GM12878 (cell line): Measurements from ENCODE around the gene LCE2D. TPM values are rescaled to one million over a fixed set of nuclear protein-coding genes. Genes with fewer than 3 reads are reported as not detected.

ENCODE experiments used
- ATAC-seq: fragments of 200-7000 bp; cut with Tn5 transposase; 3 replicates; pipeline ENCODE4 v1.9.1; 2020; ENCODE audit warnings: mild to moderate bottlenecking, moderate library complexity
- BruUV-seq: library from RNA; stranded (reverse); fragments of 400-500 nt; replicated peaks from 2 replicates; lab custom pipeline; 2021; lab: Mats Ljungman, UMichigan
- CTCF ChIA-PET: fragments of 300-600 bp; sonication (Branson Sonifier 250); formaldehyde crosslinking; extraction: SDS; loops from one replicate; lab custom pipeline; 2021; ENCODE audit warnings: inconsistent platforms; lab: Yijun Ruan, JAX
- POLR2A ChIA-PET: fragments of 350-600 bp; formaldehyde crosslinking; extraction: SDS; loops from one replicate; lab custom pipeline; 2021; ENCODE audit warnings: inconsistent platforms; lab: Charles Lee
- RAD21 ChIA-PET: fragments of 300-600 bp; sonication (Branson Sonifier 250); formaldehyde crosslinking; loops from one replicate; lab custom pipeline; 2023; ENCODE audit warnings: antibody characterized with exemption; ENCODE audit not compliant: unreplicated experiment; lab: Charles Lee
- SMC1A ChIA-PET: fragments of 300-600 bp; sonication (Branson Sonifier 250); formaldehyde crosslinking; loops from one replicate; lab custom pipeline; 2023; ENCODE audit not compliant: unreplicated experiment, uncharacterized antibody; lab: Charles Lee
- DNase-seq: peaks from one replicate; pipeline ENCODE4 v3.0.0-alpha.2; 2011; ENCODE audit warnings: low read depth, low spot score
- FAIRE-seq: peaks from 3 replicates; lab custom pipeline; 2011; peaks lifted over from hg19 to GRCh38; lab: Jason Lieb, UNC
- H2AFZ ChIP-seq: 2 replicates; pipeline ENCODE4 v1.6.0; 2011; ENCODE audit warnings: low read depth, low read length, control low read depth; ENCODE audit not compliant: control insufficient read depth
- H3K27ac ChIP-seq: 2 replicates; pipeline ENCODE4 v1.5.1; 2011; ENCODE audit warnings: control low read depth; ENCODE audit not compliant: control insufficient read depth, insufficient read depth
- H3K27me3 ChIP-seq, 2 experiments: replicated peaks in 1 of 2; 2 replicates each; pipeline versions ENCODE4 v1.6.0 to v1.6.1; 2011; ENCODE audit warnings: low read length in 1 of 2; ENCODE audit not compliant: control insufficient read depth in 2 of 2, insufficient read depth in 2 of 2
- H3K36me3 ChIP-seq, 2 experiments: 2 replicates each; pipeline ENCODE4 v1.5.1; 2011; ENCODE audit warnings: low read length in 1 of 2; ENCODE audit not compliant: control insufficient read depth in 2 of 2, insufficient read depth in 2 of 2
- H3K4me1 ChIP-seq: 2 replicates; pipeline ENCODE4 v1.6.1; 2011; ENCODE audit warnings: mild to moderate bottlenecking, low read length, moderate library complexity, mixed read lengths; ENCODE audit not compliant: control insufficient read depth, insufficient read depth
- H3K4me2 ChIP-seq: 2 replicates; pipeline ENCODE4 v1.6.0; 2011; ENCODE audit warnings: control low read depth; ENCODE audit not compliant: control insufficient read depth, insufficient read depth
- H3K4me3 ChIP-seq: fragments of 200-600 bp; sonication (generic); 2 replicates; pipeline ENCODE4 v1.5.1; 2016
- H3K79me2 ChIP-seq: 2 replicates; pipeline ENCODE4 v1.6.0; 2011; ENCODE audit warnings: low read length; ENCODE audit not compliant: control insufficient read depth, insufficient read depth
- H3K9ac ChIP-seq: 2 replicates; pipeline ENCODE4 v1.8.0; 2011; ENCODE audit warnings: low read length, control low read depth, mixed read lengths; ENCODE audit not compliant: control insufficient read depth, insufficient read depth
- H3K9me3 ChIP-seq: replicated peaks from 3 replicates; pipeline ENCODE4 v1.5.1; 2011; ENCODE audit warnings: mild to moderate bottlenecking, low read length; ENCODE audit not compliant: control insufficient read depth, insufficient read depth
- H4K20me1 ChIP-seq: 2 replicates; pipeline ENCODE4 v1.6.0; 2011; ENCODE audit not compliant: control insufficient read depth, insufficient read depth
- BMI1 ChIP-seq: fragments of 450-650 bp; IDR thresholded peaks from 2 replicates; pipeline ENCODE4 v1.6.1; 2016; ENCODE audit warnings: mild to moderate bottlenecking, moderate library complexity, borderline replicate concordance
- CBX5 ChIP-seq: sonication (generic); IDR thresholded peaks from 2 replicates; pipeline ENCODE4 v1.6.1; 2016; ENCODE audit warnings: low read depth, moderate library complexity, mild to moderate bottlenecking, inconsistent platforms
- FOXM1 ChIP-seq: IDR thresholded peaks from 2 replicates; pipeline ENCODE4 v1.6.1; 2012; ENCODE audit warnings: low read depth, mild to moderate bottlenecking, inconsistent platforms, low read length, moderate library complexity
- JUNB ChIP-seq: IDR thresholded peaks from 2 replicates; pipeline ENCODE4 v1.6.1; 2016; ENCODE audit warnings: antibody characterized with exemption, mild to moderate bottlenecking
- JUND ChIP-seq: IDR thresholded peaks from 2 replicates; pipeline ENCODE4 v1.6.1; 2012; ENCODE audit warnings: low read depth, mild to moderate bottlenecking, low read length, improper control_type of control experiment, moderate library complexity
- KLF5 ChIP-seq: fragments of 450-650 bp; IDR thresholded peaks from 2 replicates; pipeline ENCODE4 v1.6.1; 2014; ENCODE audit warnings: mild to moderate bottlenecking; ENCODE audit not compliant: partially characterized antibody
- MTA2 ChIP-seq: fragments of 450-650 bp; IDR thresholded peaks from 2 replicates; pipeline ENCODE4 v1.6.1; 2016; ENCODE audit warnings: low read depth, mild to moderate bottlenecking, moderate library complexity
- RAD21 ChIP-seq: IDR thresholded peaks from 2 replicates; pipeline ENCODE4 v1.6.1; 2011; ENCODE audit warnings: mild to moderate bottlenecking, low read depth, low read length, moderate library complexity; ENCODE audit not compliant: insufficient read depth
- RCOR1 ChIP-seq: conservative IDR thresholded peaks from 2 replicates; pipeline ENCODE4 v1.6.1; 2012; ENCODE audit warnings: low read depth, low read length, improper control_type of control experiment
- STAT1 ChIP-seq: fragments of 450-650 bp; conservative IDR thresholded peaks from 2 replicates; pipeline ENCODE4 v1.6.1; 2014; ENCODE audit warnings: antibody characterized with exemption, mild to moderate bottlenecking
- TARDBP ChIP-seq: IDR thresholded peaks from 2 replicates; pipeline ENCODE4 v1.6.1; 2016; ENCODE audit warnings: borderline replicate concordance
- ZNF24 ChIP-seq: fragments of 450-650 bp; IDR thresholded peaks from 2 replicates; pipeline ENCODE4 v1.6.1; 2017; ENCODE audit warnings: antibody characterized with exemption, mild to moderate bottlenecking
- ZNF274 ChIP-seq: IDR thresholded peaks from one replicate; pipeline ENCODE4 v1.8.0; 2011; ENCODE audit not compliant: insufficient read length, insufficient read depth
- ZNF622 ChIP-seq: fragments of 450-650 bp; IDR thresholded peaks from 2 replicates; pipeline ENCODE4 v1.6.1; 2017; ENCODE audit warnings: mild to moderate bottlenecking, inconsistent platforms
- WGBS: methylation state at CpG from one replicate; pipeline ENCODE4 v1.1.6; 2016; ENCODE audit warnings: low lambda C conversion rate; ENCODE audit not compliant: insufficient replicate concordance, insufficient coverage; ENCODE audit errors: missing lambda C conversion rate; 5-methylcytosine and 5-hydroxymethylcytosine counted together
- in situ Hi-C: fragments of 300-500 bp; cut with MboI; formaldehyde crosslinking; loops from 9 replicates; pipeline ENCODE4 v1.14.3; 2018; ENCODE audit warnings: mixed read lengths
- intact Hi-C: fragments of 100-400 bp; cut with micrococcal nuclease; formaldehyde crosslinking; loops from one replicate; pipeline ENCODE4 v1.14.2; 2022; ENCODE audit not compliant: unreplicated experiment
- polyA plus RNA-seq, 11 experiments: library from polyadenylated mRNA; depleted of rRNA in 4 of 11; unstranded in 6 of 11; stranded (reverse) in 5 of 11; fragments of >200 nt; fragmentation: Nextera tagmentation in 4 of 11; fragmentation: Illumina TruSeq in 1 of 11; extraction: Ambion mirVana in 4 of 11; extraction: Trizol in 1 of 11; gene quantifications; 1 replicate in 1 of 11; 2 replicates in 10 of 11; pipeline versions ENCODE4 v1.2.1 to v1.2.3, GENCODE V29; 2011 to 2016; ENCODE audit warnings: inconsistent platforms in 2 of 11, missing spikeins in 2 of 11, low read depth in 1 of 11
- total RNA-seq, 4 experiments: library from RNA; depleted of rRNA in 3 of 4; stranded (reverse); fragments of >200 nt in 3 of 4; fragmentation: Illumina TruSeq in 1 of 4; extraction: Trizol in 1 of 4; gene quantifications; 2 replicates each; pipeline versions ENCODE4 v1.2.1 to v1.2.3, GENCODE V29; 2013 to 2021
- TF ChIP-seq, protein P1 (sequence below): IDR thresholded peaks from 2 replicates; pipeline ENCODE4 v1.6.1; 2012; ENCODE audit warnings: low read depth, low read length, improper control_type of control experiment
- TF ChIP-seq, protein P2 (sequence below): IDR thresholded peaks from 2 replicates; pipeline ENCODE4 v1.6.1; 2012; ENCODE audit warnings: improper control_type of control experiment, low read depth, low read length; ENCODE audit not compliant: insufficient replicate concordance
- TF ChIP-seq, protein P3 (sequence below): fragments of 150-350 bp; IDR thresholded peaks from 2 replicates; pipeline ENCODE4 v1.6.1; 2014; ENCODE audit warnings: mild to moderate bottlenecking, low read depth, low read length
- TF ChIP-seq, protein P4 (sequence below): fragments of 450-650 bp; IDR thresholded peaks from 2 replicates; pipeline ENCODE4 v1.6.1; 2017; ENCODE audit warnings: mild to moderate bottlenecking

Gene LCE2D
- total and polyA plus RNA-seq, 10 of the 15 experiments (the other 5 are each of a cell fraction or from before 2014, with no cell fraction given) = not detected

DNA sequence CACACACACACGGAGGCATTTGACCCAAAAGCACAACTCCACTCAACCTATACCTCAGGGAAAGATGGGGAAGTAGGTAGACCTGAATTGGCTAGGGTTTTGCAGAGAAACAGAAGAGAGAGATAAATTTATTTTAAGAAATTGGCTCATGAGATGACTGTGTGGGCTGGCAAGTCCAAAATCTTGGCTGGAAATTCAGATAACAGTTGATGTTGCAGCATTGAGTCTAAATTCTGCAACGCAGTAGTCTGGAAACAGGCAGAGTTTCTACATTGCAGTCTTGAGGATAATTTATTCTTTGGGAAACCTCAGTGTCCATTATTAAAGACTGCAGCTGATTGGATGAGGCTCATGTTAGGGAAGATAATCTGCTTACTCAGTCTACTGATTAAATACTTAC lies 18.4 kb downstream of the LCE2D start:
- Histone ChIP-seq H3K79me2 (no peaks in the 10 kb centered on the region), H3K27me3 (peaks cover 0 to 2% of the 10 kb centered on the region in 2 experiments; a peak in 3 of 4 replicates), H3K36me3 (no peaks in the 10 kb centered on the region), H4K20me1 (no peaks in the 10 kb centered on the region), H2AFZ (no peak overlapping the region), H3K4me1 (no peaks in the 10 kb centered on the region), H3K27ac (no peak overlapping the region), H3K4me2 (no peak overlapping the region), H3K9me3 (no peaks in the 10 kb centered on the region), H3K4me3 (no peak overlapping the region), H3K9ac (no peak overlapping the region)
- ChIA-PET POLR2A (no interaction called here), CTCF (interaction anchor here (0.7 kb wide), 1 partner anchor 9 kb away, joined by 3 read pairs; no protein-coding TSS in a partner anchor), RAD21 (no interaction called here), SMC1A (no interaction called here)
- intact Hi-C loops (no loop called here), in situ Hi-C loops (no loop called here)
- no TSS peak for BruUV-seq
- 12% methylated on average over 2 of the region's 2 CpGs for WGBS
- DNase-seq = no peak
- no peak for FAIRE-seq
- no peak for ATAC-seq
- TF ChIP-seq, protein P1, sequence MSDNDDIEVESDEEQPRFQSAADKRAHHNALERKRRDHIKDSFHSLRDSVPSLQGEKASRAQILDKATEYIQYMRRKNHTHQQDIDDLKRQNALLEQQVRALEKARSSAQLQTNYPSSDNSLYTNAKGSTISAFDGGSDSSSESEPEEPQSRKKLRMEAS = no peak
- TF ChIP-seq RCOR1 (no peak), KLF5 (no peak), MTA2 (no peak), STAT1 (no peak), JUND (no peak), ZNF24 (no peak), CBX5 (no peak), RAD21 (no peak), ZNF274 (no peak), ZNF622 (no peak), FOXM1 (no peak), BMI1 (no peak), TARDBP (no peak), JUNB (no peak)
- TF ChIP-seq, protein P2, sequence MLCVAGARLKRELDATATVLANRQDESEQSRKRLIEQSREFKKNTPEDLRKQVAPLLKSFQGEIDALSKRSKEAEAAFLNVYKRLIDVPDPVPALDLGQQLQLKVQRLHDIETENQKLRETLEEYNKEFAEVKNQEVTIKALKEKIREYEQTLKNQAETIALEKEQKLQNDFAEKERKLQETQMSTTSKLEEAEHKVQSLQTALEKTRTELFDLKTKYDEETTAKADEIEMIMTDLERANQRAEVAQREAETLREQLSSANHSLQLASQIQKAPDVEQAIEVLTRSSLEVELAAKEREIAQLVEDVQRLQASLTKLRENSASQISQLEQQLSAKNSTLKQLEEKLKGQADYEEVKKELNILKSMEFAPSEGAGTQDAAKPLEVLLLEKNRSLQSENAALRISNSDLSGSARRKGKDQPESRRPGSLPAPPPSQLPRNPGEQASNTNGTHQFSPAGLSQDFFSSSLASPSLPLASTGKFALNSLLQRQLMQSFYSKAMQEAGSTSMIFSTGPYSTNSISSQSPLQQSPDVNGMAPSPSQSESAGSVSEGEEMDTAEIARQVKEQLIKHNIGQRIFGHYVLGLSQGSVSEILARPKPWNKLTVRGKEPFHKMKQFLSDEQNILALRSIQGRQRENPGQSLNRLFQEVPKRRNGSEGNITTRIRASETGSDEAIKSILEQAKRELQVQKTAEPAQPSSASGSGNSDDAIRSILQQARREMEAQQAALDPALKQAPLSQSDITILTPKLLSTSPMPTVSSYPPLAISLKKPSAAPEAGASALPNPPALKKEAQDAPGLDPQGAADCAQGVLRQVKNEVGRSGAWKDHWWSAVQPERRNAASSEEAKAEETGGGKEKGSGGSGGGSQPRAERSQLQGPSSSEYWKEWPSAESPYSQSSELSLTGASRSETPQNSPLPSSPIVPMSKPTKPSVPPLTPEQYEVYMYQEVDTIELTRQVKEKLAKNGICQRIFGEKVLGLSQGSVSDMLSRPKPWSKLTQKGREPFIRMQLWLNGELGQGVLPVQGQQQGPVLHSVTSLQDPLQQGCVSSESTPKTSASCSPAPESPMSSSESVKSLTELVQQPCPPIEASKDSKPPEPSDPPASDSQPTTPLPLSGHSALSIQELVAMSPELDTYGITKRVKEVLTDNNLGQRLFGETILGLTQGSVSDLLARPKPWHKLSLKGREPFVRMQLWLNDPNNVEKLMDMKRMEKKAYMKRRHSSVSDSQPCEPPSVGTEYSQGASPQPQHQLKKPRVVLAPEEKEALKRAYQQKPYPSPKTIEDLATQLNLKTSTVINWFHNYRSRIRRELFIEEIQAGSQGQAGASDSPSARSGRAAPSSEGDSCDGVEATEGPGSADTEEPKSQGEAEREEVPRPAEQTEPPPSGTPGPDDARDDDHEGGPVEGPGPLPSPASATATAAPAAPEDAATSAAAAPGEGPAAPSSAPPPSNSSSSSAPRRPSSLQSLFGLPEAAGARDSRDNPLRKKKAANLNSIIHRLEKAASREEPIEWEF = no peak
- TF ChIP-seq, protein P3, sequence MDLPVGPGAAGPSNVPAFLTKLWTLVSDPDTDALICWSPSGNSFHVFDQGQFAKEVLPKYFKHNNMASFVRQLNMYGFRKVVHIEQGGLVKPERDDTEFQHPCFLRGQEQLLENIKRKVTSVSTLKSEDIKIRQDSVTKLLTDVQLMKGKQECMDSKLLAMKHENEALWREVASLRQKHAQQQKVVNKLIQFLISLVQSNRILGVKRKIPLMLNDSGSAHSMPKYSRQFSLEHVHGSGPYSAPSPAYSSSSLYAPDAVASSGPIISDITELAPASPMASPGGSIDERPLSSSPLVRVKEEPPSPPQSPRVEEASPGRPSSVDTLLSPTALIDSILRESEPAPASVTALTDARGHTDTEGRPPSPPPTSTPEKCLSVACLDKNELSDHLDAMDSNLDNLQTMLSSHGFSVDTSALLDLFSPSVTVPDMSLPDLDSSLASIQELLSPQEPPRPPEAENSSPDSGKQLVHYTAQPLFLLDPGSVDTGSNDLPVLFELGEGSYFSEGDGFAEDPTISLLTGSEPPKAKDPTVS = no peak
- TF ChIP-seq, protein P4, sequence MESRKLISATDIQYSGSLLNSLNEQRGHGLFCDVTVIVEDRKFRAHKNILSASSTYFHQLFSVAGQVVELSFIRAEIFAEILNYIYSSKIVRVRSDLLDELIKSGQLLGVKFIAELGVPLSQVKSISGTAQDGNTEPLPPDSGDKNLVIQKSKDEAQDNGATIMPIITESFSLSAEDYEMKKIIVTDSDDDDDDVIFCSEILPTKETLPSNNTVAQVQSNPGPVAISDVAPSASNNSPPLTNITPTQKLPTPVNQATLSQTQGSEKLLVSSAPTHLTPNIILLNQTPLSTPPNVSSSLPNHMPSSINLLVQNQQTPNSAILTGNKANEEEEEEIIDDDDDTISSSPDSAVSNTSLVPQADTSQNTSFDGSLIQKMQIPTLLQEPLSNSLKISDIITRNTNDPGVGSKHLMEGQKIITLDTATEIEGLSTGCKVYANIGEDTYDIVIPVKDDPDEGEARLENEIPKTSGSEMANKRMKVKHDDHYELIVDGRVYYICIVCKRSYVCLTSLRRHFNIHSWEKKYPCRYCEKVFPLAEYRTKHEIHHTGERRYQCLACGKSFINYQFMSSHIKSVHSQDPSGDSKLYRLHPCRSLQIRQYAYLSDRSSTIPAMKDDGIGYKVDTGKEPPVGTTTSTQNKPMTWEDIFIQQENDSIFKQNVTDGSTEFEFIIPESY = no peak
